HEK293 (cell line): Measurements from ENCODE around the gene MTA3.
A peak's percentile ranks its signal among the peaks of the same experiment; 100 is the strongest.

Experiments
- CTCF ChIA-PET: fragments of 350-600 bp; formaldehyde crosslinking; extraction: SDS; loops from one replicate; lab custom pipeline; 2021; ENCODE audit warnings: antibody characterized with exemption; lab: Yijun Ruan, JAX
- POLR2A ChIA-PET: fragments of 300-600 bp; formaldehyde crosslinking; extraction: SDS; loops from one replicate; lab custom pipeline; 2020; ENCODE audit warnings: antibody characterized with exemption, inconsistent platforms; lab: Yijun Ruan, JAX
- H3K27ac ChIP-seq: fragments of 200-500 bp; sonication (Bioruptor generic); 2 replicates; pipeline ENCODE4 v1.5.1; 2014; ENCODE audit warnings: low read depth, low read length, control low read depth, inconsistent platforms; ENCODE audit errors: extremely low read depth
- H3K36me3 ChIP-seq, 2 experiments: fragments of 200-500 bp in 1 of 2; sonication (Bioruptor generic) in 1 of 2; 1 replicate in 1 of 2; 2 replicates in 1 of 2; pipeline ENCODE4 v1.5.1; 2014 to 2017; ENCODE audit warnings: inconsistent platforms in 2 of 2, low read length in 2 of 2; ENCODE audit not compliant: control insufficient read depth in 2 of 2, insufficient read depth in 1 of 2
- H3K4me1 ChIP-seq: fragments of 200-500 bp; sonication (Bioruptor generic); 2 replicates; pipeline ENCODE4 v1.5.1; 2014; ENCODE audit warnings: mild to moderate bottlenecking, low read length, inconsistent platforms; ENCODE audit not compliant: control insufficient read depth, insufficient read depth
- H3K4me3 ChIP-seq: 2 replicates; pipeline ENCODE4 v1.5.1; 2011; ENCODE audit warnings: low read depth, mild to moderate bottlenecking, control low read depth, low read length, moderate library complexity
- H3K9me3 ChIP-seq: fragments of 200-500 bp; sonication (Bioruptor generic); 2 replicates; pipeline ENCODE4 v1.5.1; 2014; ENCODE audit warnings: low read depth, low read length, inconsistent platforms; ENCODE audit not compliant: control insufficient read depth, insufficient read depth
- HOXC10 ChIP-seq: sonication (generic); formaldehyde crosslinking; IDR thresholded peaks from 2 replicates; pipeline ENCODE4 v1.8.1; 2023; ENCODE audit warnings: mild to moderate bottlenecking, missing genetic modification reagents
- PRDM10 ChIP-seq: fragments of 450-650 bp; formaldehyde crosslinking; IDR thresholded peaks from 2 replicates; pipeline ENCODE4 v1.5.1; 2016; ENCODE audit warnings: missing biosample characterization, missing genetic modification characterization
- TRIM28 ChIP-seq: IDR thresholded peaks from 2 replicates; pipeline ENCODE4 v1.6.1; 2011; ENCODE audit warnings: low read length, control low read depth, borderline replicate concordance
- ZNF248 ChIP-seq: fragments of 450-650 bp; formaldehyde crosslinking; IDR thresholded peaks from 2 replicates; pipeline ENCODE4 v1.5.1; 2017; ENCODE audit warnings: missing biosample characterization, missing genetic modification characterization
- ZNF426 ChIP-seq: fragments of 450-650 bp; formaldehyde crosslinking; IDR thresholded peaks from 2 replicates; pipeline ENCODE4 v1.5.1; 2017; ENCODE audit warnings: missing biosample characterization, missing genetic modification characterization, mild to moderate bottlenecking, inconsistent platforms, moderate library complexity
- ZNF555 ChIP-seq: fragments of 450-650 bp; formaldehyde crosslinking; conservative IDR thresholded peaks from 2 replicates; pipeline ENCODE4 v1.5.1; 2017; ENCODE audit warnings: missing biosample characterization, mild to moderate bottlenecking, missing genetic modification characterization, inconsistent platforms
- ZNF677 ChIP-seq: fragments of 450-650 bp; IDR thresholded peaks from 2 replicates; pipeline ENCODE4 v1.5.0; 2018; ENCODE audit warnings: missing biosample characterization, mild to moderate bottlenecking, missing genetic modification characterization, moderate library complexity
- ZSCAN30 ChIP-seq: fragments of 450-650 bp; IDR thresholded peaks from 2 replicates; pipeline ENCODE4 v1.5.1; 2018; ENCODE audit warnings: missing biosample characterization, mild to moderate bottlenecking, missing genetic modification characterization, moderate library complexity
- TF ChIP-seq, protein P1 (sequence below): fragments of 450-650 bp; formaldehyde crosslinking; IDR thresholded peaks from 2 replicates; pipeline ENCODE4 v1.5.1; 2017; ENCODE audit warnings: missing biosample characterization, missing genetic modification characterization
- TF ChIP-seq, protein P2 (sequence below): fragments of 450-650 bp; formaldehyde crosslinking; IDR thresholded peaks from 2 replicates; pipeline ENCODE4 v1.5.1; 2017; ENCODE audit warnings: missing biosample characterization, missing genetic modification characterization
- TF ChIP-seq, protein P3 (sequence below): fragments of 450-650 bp; formaldehyde crosslinking; IDR thresholded peaks from 2 replicates; pipeline ENCODE4 v1.5.1; 2016; ENCODE audit warnings: missing biosample characterization, missing genetic modification characterization, borderline replicate concordance
- TF ChIP-seq, protein P4 (sequence below): IDR thresholded peaks from 2 replicates; pipeline ENCODE4 v1.6.1; 2011; ENCODE audit warnings: mild to moderate bottlenecking, low read depth, low read length, borderline replicate concordance

The MTA3 gene

DNA sequence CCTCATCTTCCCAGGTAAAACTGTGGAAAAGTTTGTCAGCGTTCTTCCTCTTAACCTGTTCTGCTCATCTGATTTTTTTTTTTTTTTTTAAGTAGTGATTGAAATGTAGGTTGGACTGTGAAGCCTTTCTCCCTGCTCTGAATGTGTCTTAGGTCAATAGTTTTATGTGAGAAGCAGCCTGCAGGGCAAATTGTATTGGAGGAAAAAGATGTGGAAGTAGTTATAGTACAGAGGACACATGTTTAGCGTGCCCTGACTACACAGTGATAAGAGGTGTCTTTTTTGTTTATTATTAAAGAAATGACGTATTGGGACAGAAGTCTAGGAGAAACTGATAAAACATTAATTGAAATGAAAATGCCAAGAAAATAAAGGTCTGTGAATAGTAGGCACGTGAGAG lies 1.5 kb downstream of the MTA3 start:
- H3K4me3 ChIP-seq, result peak overlapping the region; percentile 89
- no peak for TF ChIP-seq ZNF677
- TF ChIP-seq, protein P1, sequence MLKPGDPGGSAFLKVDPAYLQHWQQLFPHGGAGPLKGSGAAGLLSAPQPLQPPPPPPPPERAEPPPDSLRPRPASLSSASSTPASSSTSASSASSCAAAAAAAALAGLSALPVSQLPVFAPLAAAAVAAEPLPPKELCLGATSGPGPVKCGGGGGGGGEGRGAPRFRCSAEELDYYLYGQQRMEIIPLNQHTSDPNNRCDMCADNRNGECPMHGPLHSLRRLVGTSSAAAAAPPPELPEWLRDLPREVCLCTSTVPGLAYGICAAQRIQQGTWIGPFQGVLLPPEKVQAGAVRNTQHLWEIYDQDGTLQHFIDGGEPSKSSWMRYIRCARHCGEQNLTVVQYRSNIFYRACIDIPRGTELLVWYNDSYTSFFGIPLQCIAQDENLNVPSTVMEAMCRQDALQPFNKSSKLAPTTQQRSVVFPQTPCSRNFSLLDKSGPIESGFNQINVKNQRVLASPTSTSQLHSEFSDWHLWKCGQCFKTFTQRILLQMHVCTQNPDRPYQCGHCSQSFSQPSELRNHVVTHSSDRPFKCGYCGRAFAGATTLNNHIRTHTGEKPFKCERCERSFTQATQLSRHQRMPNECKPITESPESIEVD, result peak; percentile 69
- H3K36me3 ChIP-seq, result peaks cover 31% of the 10 kb centered on the region in 2 experiments
- CTCF ChIA-PET, result no interaction called here
- H3K4me1 ChIP-seq, result 0 out of 2 replicates have a peak, but pooled peaks cover 3% of the 10 kb centered on the region
- peak overlapping the region; percentile 50; the same call in 1 of the 2 replicates for H3K27ac ChIP-seq
- H3K9me3 ChIP-seq, result no peaks in the 10 kb centered on the region
- POLR2A ChIA-PET, result no interaction called here

GRCh38 chr2:42572297-42573081 lies 4.1 kb downstream of the MTA3 start:
- 0 out of 2 replicates have a peak, but pooled peaks cover 3% of the 10 kb centered on the region for H3K4me1 ChIP-seq
- TF ChIP-seq ZNF555 (tag by site-specific recombination) (no peak), ZSCAN30 (tag by site-specific recombination) (no peak), HOXC10 (CRISPR knock-in tag) (no peak), TRIM28 (no peak), ZNF248 (tag by site-specific recombination) (no peak), PRDM10 (tag by site-specific recombination) (no peak), ZNF426 (tag by site-specific recombination) (no peak)
- TF ChIP-seq, protein P2, sequence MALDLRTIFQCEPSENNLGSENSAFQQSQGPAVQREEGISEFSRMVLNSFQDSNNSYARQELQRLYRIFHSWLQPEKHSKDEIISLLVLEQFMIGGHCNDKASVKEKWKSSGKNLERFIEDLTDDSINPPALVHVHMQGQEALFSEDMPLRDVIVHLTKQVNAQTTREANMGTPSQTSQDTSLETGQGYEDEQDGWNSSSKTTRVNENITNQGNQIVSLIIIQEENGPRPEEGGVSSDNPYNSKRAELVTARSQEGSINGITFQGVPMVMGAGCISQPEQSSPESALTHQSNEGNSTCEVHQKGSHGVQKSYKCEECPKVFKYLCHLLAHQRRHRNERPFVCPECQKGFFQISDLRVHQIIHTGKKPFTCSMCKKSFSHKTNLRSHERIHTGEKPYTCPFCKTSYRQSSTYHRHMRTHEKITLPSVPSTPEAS (tag by site-specific recombination), result no peak
- TF ChIP-seq, protein P3, sequence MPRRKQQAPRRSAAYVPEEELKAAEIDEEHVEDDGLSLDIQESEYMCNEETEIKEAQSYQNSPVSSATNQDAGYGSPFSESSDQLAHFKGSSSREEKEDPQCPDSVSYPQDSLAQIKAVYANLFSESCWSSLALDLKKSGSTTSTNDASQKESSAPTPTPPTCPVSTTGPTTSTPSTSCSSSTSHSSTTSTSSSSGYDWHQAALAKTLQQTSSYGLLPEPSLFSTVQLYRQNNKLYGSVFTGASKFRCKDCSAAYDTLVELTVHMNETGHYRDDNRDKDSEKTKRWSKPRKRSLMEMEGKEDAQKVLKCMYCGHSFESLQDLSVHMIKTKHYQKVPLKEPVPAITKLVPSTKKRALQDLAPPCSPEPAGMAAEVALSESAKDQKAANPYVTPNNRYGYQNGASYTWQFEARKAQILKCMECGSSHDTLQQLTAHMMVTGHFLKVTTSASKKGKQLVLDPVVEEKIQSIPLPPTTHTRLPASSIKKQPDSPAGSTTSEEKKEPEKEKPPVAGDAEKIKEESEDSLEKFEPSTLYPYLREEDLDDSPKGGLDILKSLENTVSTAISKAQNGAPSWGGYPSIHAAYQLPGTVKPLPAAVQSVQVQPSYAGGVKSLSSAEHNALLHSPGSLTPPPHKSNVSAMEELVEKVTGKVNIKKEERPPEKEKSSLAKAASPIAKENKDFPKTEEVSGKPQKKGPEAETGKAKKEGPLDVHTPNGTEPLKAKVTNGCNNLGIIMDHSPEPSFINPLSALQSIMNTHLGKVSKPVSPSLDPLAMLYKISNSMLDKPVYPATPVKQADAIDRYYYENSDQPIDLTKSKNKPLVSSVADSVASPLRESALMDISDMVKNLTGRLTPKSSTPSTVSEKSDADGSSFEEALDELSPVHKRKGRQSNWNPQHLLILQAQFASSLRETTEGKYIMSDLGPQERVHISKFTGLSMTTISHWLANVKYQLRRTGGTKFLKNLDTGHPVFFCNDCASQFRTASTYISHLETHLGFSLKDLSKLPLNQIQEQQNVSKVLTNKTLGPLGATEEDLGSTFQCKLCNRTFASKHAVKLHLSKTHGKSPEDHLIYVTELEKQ, result no peak
- TF ChIP-seq, protein P4, sequence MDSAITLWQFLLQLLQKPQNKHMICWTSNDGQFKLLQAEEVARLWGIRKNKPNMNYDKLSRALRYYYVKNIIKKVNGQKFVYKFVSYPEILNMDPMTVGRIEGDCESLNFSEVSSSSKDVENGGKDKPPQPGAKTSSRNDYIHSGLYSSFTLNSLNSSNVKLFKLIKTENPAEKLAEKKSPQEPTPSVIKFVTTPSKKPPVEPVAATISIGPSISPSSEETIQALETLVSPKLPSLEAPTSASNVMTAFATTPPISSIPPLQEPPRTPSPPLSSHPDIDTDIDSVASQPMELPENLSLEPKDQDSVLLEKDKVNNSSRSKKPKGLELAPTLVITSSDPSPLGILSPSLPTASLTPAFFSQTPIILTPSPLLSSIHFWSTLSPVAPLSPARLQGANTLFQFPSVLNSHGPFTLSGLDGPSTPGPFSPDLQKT, result no peak
- H3K4me3 ChIP-seq, result no peak overlapping the region
- CTCF ChIA-PET, result interaction anchor here (0.6 to 0.7 kb wide), 2 partner anchors 59 to 72 kb away, joined by 4 read pairs; no protein-coding TSS in a partner anchor
- peaks cover 51 to 55% of the 10 kb centered on the region in 2 experiments for H3K36me3 ChIP-seq
- H3K27ac ChIP-seq, result no peak overlapping the region
- POLR2A ChIA-PET, result interaction anchor here (0.6 kb wide), 1 partner anchor 12 kb away, joined by 3 read pairs; no protein-coding TSS in a partner anchor
- no peaks in the 10 kb centered on the region for H3K9me3 ChIP-seq
